H1 (cell line): Measurements from ENCODE around the gene TMEM50A. TPM values are rescaled to one million over a fixed set of nuclear protein-coding genes. Genes with fewer than 3 reads are reported as not detected.
"Not testable (repeated sequence)": the region's sequence is repeated elsewhere in the genome, so short reads cannot be mapped to it uniquely, and the experiment has no call there.

ENCODE experiments used
- CTCF ChIA-PET: fragments of 300-600 bp; sonication (Branson Sonifier 250); formaldehyde crosslinking; loops from one replicate; lab custom pipeline; 2021; ENCODE audit not compliant: partially characterized antibody; lab: Charles Lee
- POLR2A ChIA-PET: fragments of 300-600 bp; sonication (Branson Sonifier 250); formaldehyde crosslinking; loops from one replicate; lab custom pipeline; 2021; ENCODE audit warnings: inconsistent platforms; ENCODE audit not compliant: partially characterized antibody; lab: Charles Lee
- DNase-seq, 2 experiments: peaks; one replicate each; pipeline versions ENCODE4 v3.0.0 to v3.0.0-alpha.2; 2010 to 2022; ENCODE audit warnings: low spot score in 2 of 2, low read depth in 1 of 2, mixed read lengths in 1 of 2
- FAIRE-seq: peaks from 2 replicates; lab custom pipeline; 2011; peaks lifted over from hg19 to GRCh38; lab: Jason Lieb, UNC
- H2AFZ ChIP-seq: 2 replicates; pipeline ENCODE4 v1.8.1; 2012; ENCODE audit warnings: low read length, inconsistent platforms
- H2AK5ac ChIP-seq: 2 replicates; pipeline ENCODE4 v1.6.1; 2013; ENCODE audit warnings: low read depth, low read length
- H2BK120ac ChIP-seq: replicated peaks from 2 replicates; pipeline ENCODE3; 2013; ENCODE audit warnings: low read depth, low read length, inconsistent platforms
- H2BK12ac ChIP-seq: 2 replicates; pipeline ENCODE4 v1.6.1; 2013; ENCODE audit warnings: low read depth, low read length
- H2BK15ac ChIP-seq: 2 replicates; pipeline ENCODE4 v1.6.1; 2013; ENCODE audit warnings: low read length
- H2BK20ac ChIP-seq: 2 replicates; pipeline ENCODE4 v1.6.1; 2013; ENCODE audit warnings: low read length
- H2BK5ac ChIP-seq: 2 replicates; pipeline ENCODE4 v1.6.1; 2013; ENCODE audit warnings: low read depth, low read length
- H3K14ac ChIP-seq: 2 replicates; pipeline ENCODE4 v1.6.1; 2013; ENCODE audit warnings: inconsistent platforms; ENCODE audit not compliant: insufficient read length
- H3K18ac ChIP-seq: 2 replicates; pipeline ENCODE4 v1.6.1; 2013; ENCODE audit warnings: low read length; ENCODE audit errors: extremely low read depth
- H3K23ac ChIP-seq: 2 replicates; pipeline ENCODE4 v1.6.1; 2013; ENCODE audit warnings: inconsistent platforms; ENCODE audit not compliant: insufficient read length
- H3K23me2 ChIP-seq: 2 replicates; pipeline ENCODE4 v1.6.1; 2013; ENCODE audit warnings: low read depth, low read length
- H3K27ac ChIP-seq: 2 replicates; pipeline ENCODE4 v1.6.1; 2011; ENCODE audit warnings: low read depth, low read length, inconsistent platforms
- H3K27me3 ChIP-seq, 4 experiments: replicated peaks in 1 of 4; 1 replicate in 1 of 4; 2 replicates in 3 of 4; pipeline versions ENCODE4 v1.6.1 to v1.8.1; 2011 to 2013; ENCODE audit warnings: low read length in 3 of 4, mild to moderate bottlenecking in 3 of 4, inconsistent platforms in 2 of 4, mixed read lengths in 2 of 4, moderate library complexity in 1 of 4; ENCODE audit not compliant: control insufficient read depth in 3 of 4, insufficient read depth in 3 of 4; ENCODE audit errors: extremely low read depth in 1 of 4
- H3K36me3 ChIP-seq, 4 experiments: 2 replicates each; pipeline versions ENCODE4 v1.6.1 to v1.8.1; 2011 to 2013; ENCODE audit warnings: mild to moderate bottlenecking in 4 of 4, low read length in 3 of 4, moderate library complexity in 2 of 4, control low read depth in 1 of 4, inconsistent platforms in 1 of 4; ENCODE audit not compliant: insufficient read depth in 4 of 4, control insufficient read depth in 2 of 4
- H3K4ac ChIP-seq: replicated peaks from 2 replicates; pipeline ENCODE3; 2013; ENCODE audit warnings: low read length, low read depth, mixed read lengths, inconsistent platforms; ENCODE audit not compliant: insufficient read length
- H3K4me1 ChIP-seq, 4 experiments: replicated peaks in 1 of 4; 1 replicate in 1 of 4; 2 replicates in 3 of 4; pipeline versions ENCODE4 v1.6.1 to v1.8.1; 2011 to 2013; ENCODE audit warnings: low read length in 3 of 4, inconsistent platforms in 2 of 4, mixed read lengths in 1 of 4; ENCODE audit not compliant: insufficient read depth in 4 of 4, control insufficient read depth in 3 of 4
- H3K4me2 ChIP-seq, 2 experiments: 2 replicates each; pipeline versions ENCODE4 v1.6.1 to v1.8.1; 2011 to 2013; ENCODE audit warnings: low read depth in 2 of 2, low read length in 2 of 2, control low read depth in 1 of 2, inconsistent platforms in 1 of 2, mild to moderate bottlenecking in 1 of 2; ENCODE audit not compliant: insufficient read depth in 1 of 2
- H3K4me3 ChIP-seq, 4 experiments: fragments of 200-600, 300-600 bp in 1 of 4; sonication (generic), shearing (Covaris generic), sonication (Bioruptor Twin) in 1 of 4; 2 replicates each; pipeline versions ENCODE4 v1.5.1 to v1.8.1; 2011 to 2016; ENCODE audit warnings: low read length in 4 of 4, low read depth in 3 of 4, control low read depth in 2 of 4, inconsistent platforms in 2 of 4, mild to moderate bottlenecking in 2 of 4, mixed read lengths in 1 of 4, moderate library complexity in 1 of 4; ENCODE audit not compliant: insufficient read depth in 2 of 4; ENCODE audit errors: extremely low read depth in 1 of 4
- H3K56ac ChIP-seq: replicated peaks from 2 replicates; pipeline ENCODE3; 2013; ENCODE audit warnings: low read depth, mild to moderate bottlenecking, mixed read lengths, low read length, inconsistent platforms; ENCODE audit not compliant: insufficient read length
- H3K79me1 ChIP-seq: 2 replicates; pipeline ENCODE4 v1.6.1; 2013; ENCODE audit warnings: low read depth, low read length, control low read depth
- H3K79me2 ChIP-seq, 2 experiments: 2 replicates each; pipeline versions ENCODE4 v1.6.1 to v1.8.1; 2012 to 2013; ENCODE audit warnings: low read length in 2 of 2, mild to moderate bottlenecking in 2 of 2, inconsistent platforms in 1 of 2; ENCODE audit not compliant: insufficient read depth in 2 of 2, control insufficient read depth in 1 of 2
- H3K9ac ChIP-seq, 4 experiments: replicated peaks in 1 of 4; 1 replicate in 1 of 4; 2 replicates in 3 of 4; pipeline versions ENCODE4 v1.6.1 to v1.8.1; 2011 to 2013; ENCODE audit warnings: low read depth in 3 of 4, low read length in 3 of 4, control low read depth in 2 of 4, mild to moderate bottlenecking in 2 of 4, moderate library complexity in 2 of 4, inconsistent platforms in 1 of 4; ENCODE audit errors: extremely low read depth in 1 of 4
- H3K9me3 ChIP-seq, 2 experiments: 2 replicates each; pipeline versions ENCODE4 v1.6.1 to v1.8.1; 2012 to 2013; ENCODE audit warnings: mild to moderate bottlenecking in 2 of 2, moderate library complexity in 2 of 2, control low read depth in 1 of 2, inconsistent platforms in 1 of 2, low read depth in 1 of 2, low read length in 1 of 2, mixed read lengths in 1 of 2; ENCODE audit not compliant: insufficient read depth in 2 of 2
- H4K20me1 ChIP-seq, 2 experiments: replicated peaks in 1 of 2; 2 replicates each; pipeline versions ENCODE3 to v1.8.1; 2011 to 2013; ENCODE audit warnings: inconsistent platforms in 2 of 2, low read length in 2 of 2, mild to moderate bottlenecking in 1 of 2; ENCODE audit not compliant: insufficient read depth in 2 of 2, control insufficient read depth in 1 of 2
- H4K5ac ChIP-seq: 2 replicates; pipeline ENCODE4 v1.6.1; 2013; ENCODE audit warnings: low read length, low read depth, mixed read lengths, inconsistent platforms; ENCODE audit not compliant: insufficient read length
- H4K8ac ChIP-seq: 2 replicates; pipeline ENCODE4 v1.8.0; 2013; ENCODE audit warnings: mild to moderate bottlenecking, moderate library complexity, low read length, inconsistent platforms; ENCODE audit not compliant: insufficient read depth; ENCODE audit errors: extremely low read depth
- H4K91ac ChIP-seq: replicated peaks from 2 replicates; pipeline ENCODE3; 2013; ENCODE audit warnings: low read length, mixed read lengths, inconsistent platforms; ENCODE audit not compliant: insufficient read length
- WGBS, 2 experiments: shearing (Covaris generic) in 1 of 2; methylation state at CpG; one replicate each; pipeline versions ENCODE4 v1.1.6 to v1.1.7; 2013 to 2015; ENCODE audit warnings: low lambda C conversion rate in 2 of 2, mixed read lengths in 2 of 2, inconsistent platforms in 1 of 2, low coverage in 1 of 2, missing lambda C conversion rate in 1 of 2; ENCODE audit not compliant: insufficient replicate concordance in 2 of 2, insufficient coverage in 1 of 2, insufficient read length in 1 of 2; ENCODE audit errors: extremely low coverage in 1 of 2, missing lambda C conversion rate in 1 of 2; 5-methylcytosine and 5-hydroxymethylcytosine counted together
- polyA plus RNA-seq, 7 experiments: library from polyadenylated mRNA; depleted of rRNA in 3 of 7; stranded (reverse) in 5 of 7; unstranded in 2 of 7; fragments of >200 nt in 5 of 7; fragments of 200-250 nt in 2 of 7; gene quantifications; 1 replicate in 5 of 7; 2 replicates in 1 of 7; 4 replicates in 1 of 7; pipeline versions ENCODE4 v1.2.1 to v1.2.3, GENCODE V29; 2011 to 2013; ENCODE audit warnings: missing spikeins in 2 of 7, mixed read lengths in 2 of 7
- total RNA-seq: library from RNA; stranded (reverse); fragmentation: NEBNext Ultra II Directional; extraction: Animal tissue kit (Norgen Biotek cat#: 25700); gene quantifications from 2 replicates; pipeline ENCODE4 v1.2.1, GENCODE V29; 2021

The TMEM50A gene
- total and polyA plus RNA-seq, 2 of the 8 experiments (the other 6 are each of a cell fraction or from before 2014, with no cell fraction given), result 98.6 to 111 TPM

DNA sequence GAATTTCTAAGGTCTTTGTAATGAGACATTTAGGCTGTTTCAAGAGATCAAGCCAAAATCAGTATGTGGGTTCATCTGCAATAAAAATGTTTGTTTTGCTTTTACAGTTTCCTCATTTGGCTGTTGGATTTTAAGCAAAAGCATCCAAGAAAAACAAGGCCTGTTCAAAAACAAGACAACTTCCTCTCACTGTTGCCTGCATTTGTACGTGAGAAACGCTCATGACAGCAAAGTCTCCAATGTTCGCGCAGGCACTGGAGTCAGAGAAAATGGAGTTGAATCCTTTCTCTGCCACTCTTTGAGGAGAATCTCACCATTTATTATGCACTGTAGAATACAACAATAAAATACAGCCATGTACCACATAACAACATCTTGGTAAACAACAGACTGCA, 9.3 kb upstream of the TMEM50A start:
- H3K14ac ChIP-seq, H2AFZ ChIP-seq: not testable (repeated sequence)
- WGBS, 2 experiments, result 98% methylated on average over 4 of the region's 4 CpGs; no CpG with 5 or more reads in 1 of the 2 experiments

DNA sequence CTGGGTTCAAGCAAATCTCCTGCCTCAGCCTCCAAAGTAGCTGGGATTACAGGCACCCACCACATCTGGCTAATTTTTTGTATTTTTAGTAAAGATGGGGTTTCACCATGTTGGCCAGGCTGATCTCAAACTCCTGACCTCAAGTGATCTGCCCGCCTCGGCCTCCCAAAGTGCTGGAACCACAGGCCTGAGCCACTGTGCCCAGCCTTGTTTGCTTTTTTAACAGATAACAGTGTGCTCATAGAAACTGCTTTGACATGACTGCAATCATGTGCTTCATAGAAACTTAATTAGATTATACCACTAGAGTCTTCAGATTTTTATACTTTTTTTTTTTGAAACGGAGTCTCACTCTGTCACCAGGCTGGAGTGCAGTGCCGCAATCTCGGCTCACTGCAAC, 8.8 kb upstream of the TMEM50A start:
- H3K9ac ChIP-seq, DNase-seq, H3K18ac ChIP-seq, H2BK15ac ChIP-seq, H3K36me3 ChIP-seq, H3K4me3 ChIP-seq, H3K56ac ChIP-seq, H3K14ac ChIP-seq, POLR2A ChIA-PET, H4K5ac ChIP-seq, H3K23me2 ChIP-seq, H3K9me3 ChIP-seq, H3K27me3 ChIP-seq, H3K79me1 ChIP-seq, H3K23ac ChIP-seq, H4K20me1 ChIP-seq, CTCF ChIA-PET, H4K91ac ChIP-seq, H2BK5ac ChIP-seq, H2BK12ac ChIP-seq, H2BK20ac ChIP-seq, H2BK120ac ChIP-seq, FAIRE-seq, H3K4me1 ChIP-seq, H2AFZ ChIP-seq, H3K27ac ChIP-seq, H3K4me2 ChIP-seq, H3K4ac ChIP-seq, H2AK5ac ChIP-seq, H4K8ac ChIP-seq: not testable (repeated sequence)
- 95% methylated on average over 5 of the region's 5 CpGs; no CpG with 5 or more reads in 1 of the 2 experiments for WGBS, 2 experiments
- peaks cover 0 to 11% of the 10 kb centered on the region in 2 experiments; a peak in 1 of 4 replicates for H3K79me2 ChIP-seq

More for the DNA sequence above, 9.3 kb upstream of the TMEM50A start:
- H4K20me1 ChIP-seq, H4K91ac ChIP-seq, H2BK15ac ChIP-seq, H3K27ac ChIP-seq, H3K4ac ChIP-seq, FAIRE-seq, H3K4me1 ChIP-seq, H2BK5ac ChIP-seq, H3K56ac ChIP-seq, H3K9ac ChIP-seq, H4K8ac ChIP-seq, H3K27me3 ChIP-seq, H2BK120ac ChIP-seq, H3K23me2 ChIP-seq, H3K4me2 ChIP-seq, H3K36me3 ChIP-seq, H3K9me3 ChIP-seq, DNase-seq, H3K23ac ChIP-seq, CTCF ChIA-PET, H3K79me1 ChIP-seq, H3K4me3 ChIP-seq, POLR2A ChIA-PET, H4K5ac ChIP-seq, H2BK12ac ChIP-seq, H3K18ac ChIP-seq, H2AK5ac ChIP-seq, H2BK20ac ChIP-seq: not testable (repeated sequence)
- peaks cover 0 to 11% of the 10 kb centered on the region in 2 experiments; a peak in 1 of 4 replicates for H3K79me2 ChIP-seq
